ENCODE data around the gene SNX27. TPM values are rescaled to one million over a fixed set of nuclear protein-coding genes. Genes with fewer than 3 reads are reported as not detected.

SNX27 gene
- total RNA-seq, 3 donors from 2014 or later (not counting 1 experiment from before 2014, with no cell fraction given), result 17.8 to 25.0 (median 23.7) TPM

GRCh38 chr1:151739590-151740355 lies 127.9 kb downstream of the SNX27 start:
- no peak for ATAC-seq
- TF ChIP-seq CTCF (IDR thresholded peaks at IDR 0.05), result no peak
- Mint-ChIP-seq H3K36me3 (no peaks in the 10 kb centered on the region), H3K27me3 (ENCODE audit: low read depth in 2 of 2) (peaks cover 4 to 12% of the 10 kb centered on the region in 2 donors), H3K4me1 (no peaks in the 10 kb centered on the region), H3K9me3 (peaks cover 0 to 5% of the 10 kb centered on the region in 2 donors), H3K4me3 (no peak overlapping the region), H3K27ac (no peak overlapping the region)
- Histone ChIP-seq H3K4me1 (ENCODE audit: control insufficient read depth, insufficient read depth, low read length) (no peaks in the 10 kb centered on the region), H3K4me3 (ENCODE audit: low read length) (no peak overlapping the region), H3K27ac (ENCODE audit: low read length) (no peak overlapping the region), H3K9me3 (ENCODE audit: control insufficient read depth, insufficient read depth, low read length) (peaks cover 9% of the 10 kb centered on the region), H3K36me3 (ENCODE audit: control insufficient read depth, insufficient read depth, low read length) (no peaks in the 10 kb centered on the region), H3K27me3 (ENCODE audit: control insufficient read depth, insufficient read depth, low read length) (no peaks in the 10 kb centered on the region)
- intact Hi-C loops (cut with micrococcal nuclease), result loop anchor here (2.0 to 10.0 kb wide), 3 partner anchors 19 to 435 kb away; no protein-coding TSS in a partner anchor
- 64% methylated on average over 3 of the region's 3 CpGs for WGBS (ENCODE audit: insufficient coverage)
- no peak for DNase-seq

- no peak for TF ChIP-seq CTCF (IDR thresholded peaks at IDR 0.05)
- intact Hi-C loops (cut with micrococcal nuclease), result no loop called here
- Mint-ChIP-seq H3K27ac (no peak overlapping the region), H3K4me1 (no peaks in the 10 kb centered on the region), H3K9me3 (peaks cover 0 to 4% of the 10 kb centered on the region in 2 donors), H3K4me3 (no peak overlapping the region), H3K36me3 (no peaks in the 10 kb centered on the region), H3K27me3 (ENCODE audit: low read depth in 2 of 2) (peaks cover 7 to 17% of the 10 kb centered on the region in 2 donors)
- 91% methylated on average over 4 of the region's 4 CpGs for whole genome bisulfite sequencing (ENCODE audit: insufficient coverage)
- ATAC-seq, result no peak
- DNase-seq, result no peak
- Histone ChIP-seq H3K9me3 (ENCODE audit: control insufficient read depth, insufficient read depth, low read length) (peaks cover 9% of the 10 kb centered on the region), H3K36me3 (ENCODE audit: control insufficient read depth, insufficient read depth, low read length) (no peaks in the 10 kb centered on the region), H3K27me3 (ENCODE audit: control insufficient read depth, insufficient read depth, low read length) (no peaks in the 10 kb centered on the region), H3K4me1 (ENCODE audit: control insufficient read depth, insufficient read depth, low read length) (no peaks in the 10 kb centered on the region), H3K4me3 (ENCODE audit: low read length) (no peak overlapping the region), H3K27ac (ENCODE audit: low read length) (no peak overlapping the region)
These were observed 129.7 kb downstream of the SNX27 start for GRCh38 chr1:151741516-151741915.

Other genes starting within 250 kb of the SNX27 start
- not detected for gene SELENBP1, start 239.3 kb upstream of the SNX27 start, total RNA-seq
- 100 to 1,000 TPM; 291 to 313 (median 297) TPM for gene PSMB4, start 212.5 kb upstream of the SNX27 start, total RNA-seq
- 100 to 1,000 TPM; 106 to 129 (median 121) TPM for gene POGZ, start 152.6 kb upstream of the SNX27 start, total RNA-seq
- under 1 TPM in 2 of 3 donors, not detected in 1; 0.07 to 0.80 TPM for gene CGN, start 100.7 kb upstream of the SNX27 start, total RNA-seq
- 1 to 10 TPM; 4.6 to 7.2 (median 5.0) TPM for gene TUFT1, start 71.7 kb upstream of the SNX27 start, total RNA-seq
- gene CELF3, start 104.8 kb downstream of the SNX27 start, total RNA-seq, result not detected
- not detected for gene RIIAD1, start 109.5 kb downstream of the SNX27 start, total RNA-seq
- 100 to 1,000 TPM in 2 of 3 donors, 10 to 100 TPM in 1; 93.6 to 110 (median 107) TPM for gene MRPL9, start 151.4 kb downstream of the SNX27 start, total RNA-seq
- 10 to 100 TPM in 1 of 3 donors, 1 to 10 TPM in 2; 6.3 to 14.5 (median 8.0) TPM for gene TDRKH, start 178.4 kb downstream of the SNX27 start, total RNA-seq
- gene LINGO4, start 193.4 kb downstream of the SNX27 start, total RNA-seq, result not detected
- gene RORC, start 219.8 kb downstream of the SNX27 start, total RNA-seq, result under 1 TPM; 0.14 to 0.78 (median 0.70) TPM
- gene C2CD4D, start 227.8 kb downstream of the SNX27 start, total RNA-seq, result under 1 TPM in 2 of 3 donors, not detected in 1; 0.20 to 0.24 TPM
- under 1 TPM in 1 of 3 donors, not detected in 2; 0.52 TPM for gene THEM5, start 241.7 kb downstream of the SNX27 start, total RNA-seq

Data from natural killer cell (primary cell).